Measurements from ENCODE around the gene PRMT1. TPM values are rescaled to one million over a fixed set of nuclear protein-coding genes. Genes with fewer than 3 reads are reported as not detected.

The PRMT1 gene
- total RNA-seq, 1 donor from 2014 or later, result 372 TPM

DNA sequence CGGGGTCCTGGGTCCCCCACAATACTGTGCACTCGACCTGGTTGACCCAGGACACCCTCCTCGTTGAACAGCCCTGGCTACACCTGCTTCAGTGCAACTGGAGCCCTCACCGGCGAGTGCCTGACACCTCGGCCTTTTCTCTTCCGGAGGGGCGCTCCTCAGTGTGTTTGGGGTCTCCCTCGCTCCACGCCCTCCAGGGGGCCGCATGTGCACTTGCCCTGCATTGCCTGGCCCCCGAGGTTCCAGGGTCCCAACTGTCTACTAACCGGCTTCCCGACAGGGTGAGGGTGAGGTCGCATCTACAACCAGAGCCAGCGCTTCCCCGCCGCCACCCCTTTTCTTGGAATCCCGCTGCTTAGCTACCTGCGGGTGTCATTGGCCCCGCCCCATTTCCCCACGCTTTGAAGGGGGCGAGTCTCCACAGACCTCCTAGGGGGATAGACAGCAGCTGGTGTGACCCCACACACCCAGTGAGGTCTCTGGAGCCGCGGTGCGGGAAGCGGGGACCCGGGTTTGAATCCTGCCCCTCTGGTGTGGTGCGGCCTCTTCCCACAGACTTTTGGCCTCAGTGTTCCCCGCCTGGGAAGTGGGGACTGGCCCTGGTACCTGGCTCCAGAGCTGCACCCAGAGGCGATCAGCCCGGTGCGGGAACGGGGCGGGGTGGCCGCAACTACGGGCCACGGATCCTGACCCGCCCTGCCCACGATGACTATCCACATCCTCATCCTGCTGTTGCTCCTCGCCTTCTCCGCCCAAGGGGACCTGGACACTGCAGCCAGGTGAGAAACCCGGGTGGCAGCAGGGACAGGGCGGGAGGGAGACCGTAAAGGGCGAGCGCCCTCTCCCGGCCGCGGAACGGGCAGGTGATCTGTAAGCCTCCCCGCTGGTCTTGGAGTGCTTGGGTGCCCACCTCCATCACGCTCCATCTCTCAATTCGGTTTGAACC, 12.3 kb downstream of the PRMT1 start, which contains the start of gene ADM5:
ADM5 (plus strand) TSS at position 462 of the 946 bp plus-strand sequence; CDS start at position 706, 244 bp downstream.
- ChIA-PET POLR2A (interaction anchor here (1.3 kb wide), 1 partner anchor 75 kb away, joined by 3 read pairs; no protein-coding TSS in a partner anchor), CTCF (no interaction called here)
- ATAC-seq (ENCODE audit: low read depth) (peak; percentile 51), DNase-seq (no peak)
- Mint-ChIP-seq H3K4me1 (peaks cover 25% of the 10 kb centered on the region), H3K4me3 (peak within 1 kb of the TSS; percentile 87), H3K27ac (peak within 1 kb of the TSS; percentile 33), H3K9me3 (no peaks in the 10 kb centered on the region), H3K36me3 (ENCODE audit: low read depth) (peaks cover 38% of the 10 kb centered on the region), H3K27me3 (peaks cover 22% of the 10 kb centered on the region)
- intact Hi-C loops (cut with micrococcal nuclease), result no loop called here
- TF ChIP-seq, protein P1, sequence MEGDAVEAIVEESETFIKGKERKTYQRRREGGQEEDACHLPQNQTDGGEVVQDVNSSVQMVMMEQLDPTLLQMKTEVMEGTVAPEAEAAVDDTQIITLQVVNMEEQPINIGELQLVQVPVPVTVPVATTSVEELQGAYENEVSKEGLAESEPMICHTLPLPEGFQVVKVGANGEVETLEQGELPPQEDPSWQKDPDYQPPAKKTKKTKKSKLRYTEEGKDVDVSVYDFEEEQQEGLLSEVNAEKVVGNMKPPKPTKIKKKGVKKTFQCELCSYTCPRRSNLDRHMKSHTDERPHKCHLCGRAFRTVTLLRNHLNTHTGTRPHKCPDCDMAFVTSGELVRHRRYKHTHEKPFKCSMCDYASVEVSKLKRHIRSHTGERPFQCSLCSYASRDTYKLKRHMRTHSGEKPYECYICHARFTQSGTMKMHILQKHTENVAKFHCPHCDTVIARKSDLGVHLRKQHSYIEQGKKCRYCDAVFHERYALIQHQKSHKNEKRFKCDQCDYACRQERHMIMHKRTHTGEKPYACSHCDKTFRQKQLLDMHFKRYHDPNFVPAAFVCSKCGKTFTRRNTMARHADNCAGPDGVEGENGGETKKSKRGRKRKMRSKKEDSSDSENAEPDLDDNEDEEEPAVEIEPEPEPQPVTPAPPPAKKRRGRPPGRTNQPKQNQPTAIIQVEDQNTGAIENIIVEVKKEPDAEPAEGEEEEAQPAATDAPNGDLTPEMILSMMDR (IDR thresholded peaks at IDR 0.05), result no peak

DNA sequence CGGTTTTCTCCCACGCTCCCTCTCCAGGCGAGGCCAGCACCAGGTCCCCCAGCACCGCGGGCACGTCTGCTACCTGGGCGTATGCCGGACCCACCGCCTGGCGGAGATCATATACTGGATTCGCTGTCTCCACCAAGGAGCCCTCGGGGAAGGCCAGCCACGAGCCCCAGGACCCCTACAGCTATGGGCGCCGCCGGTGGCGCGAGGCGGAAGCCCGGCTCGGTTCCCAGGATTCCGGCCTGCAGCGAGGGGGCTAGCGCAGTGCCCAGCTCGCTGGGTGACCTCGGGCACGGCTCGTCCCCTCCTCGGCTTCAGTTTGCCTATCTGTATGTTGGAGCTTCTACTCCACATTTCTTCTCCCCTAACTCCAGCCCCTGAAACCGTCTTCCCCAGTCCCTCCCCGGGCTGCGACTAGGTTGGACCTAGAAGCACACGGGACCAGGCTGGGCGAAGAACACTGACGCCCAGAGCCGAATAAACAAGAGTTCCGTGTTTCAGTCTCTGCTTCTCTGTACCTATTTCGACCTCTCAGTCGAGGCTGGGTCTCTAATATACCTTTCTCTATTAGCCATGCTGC, 13.1 kb downstream of the PRMT1 start:
- TF ChIP-seq, protein P1 (IDR thresholded peaks at IDR 0.05), result no peak
- intact Hi-C loops (cut with micrococcal nuclease), result no loop called here
- DNase-seq (no peak), ATAC-seq (ENCODE audit: low read depth) (peak; percentile 14)
- ChIA-PET POLR2A (interaction anchor here (1.0 to 1.3 kb wide), 2 partner anchors 76 kb away, joined by 3 to 4 read pairs; partner anchors contain the start of gene AP2A1), CTCF (no interaction called here)
- H3K4me1 Mint-ChIP-seq, result peaks cover 25% of the 10 kb centered on the region
- H3K9me3 Mint-ChIP-seq, result no peaks in the 10 kb centered on the region
- peaks cover 33% of the 10 kb centered on the region for H3K36me3 Mint-ChIP-seq (ENCODE audit: low read depth)
- peak overlapping the region; percentile 87 for H3K4me3 Mint-ChIP-seq
- H3K27ac Mint-ChIP-seq, result peak overlapping the region; percentile 33
- peaks cover 22% of the 10 kb centered on the region for H3K27me3 Mint-ChIP-seq

DNA sequence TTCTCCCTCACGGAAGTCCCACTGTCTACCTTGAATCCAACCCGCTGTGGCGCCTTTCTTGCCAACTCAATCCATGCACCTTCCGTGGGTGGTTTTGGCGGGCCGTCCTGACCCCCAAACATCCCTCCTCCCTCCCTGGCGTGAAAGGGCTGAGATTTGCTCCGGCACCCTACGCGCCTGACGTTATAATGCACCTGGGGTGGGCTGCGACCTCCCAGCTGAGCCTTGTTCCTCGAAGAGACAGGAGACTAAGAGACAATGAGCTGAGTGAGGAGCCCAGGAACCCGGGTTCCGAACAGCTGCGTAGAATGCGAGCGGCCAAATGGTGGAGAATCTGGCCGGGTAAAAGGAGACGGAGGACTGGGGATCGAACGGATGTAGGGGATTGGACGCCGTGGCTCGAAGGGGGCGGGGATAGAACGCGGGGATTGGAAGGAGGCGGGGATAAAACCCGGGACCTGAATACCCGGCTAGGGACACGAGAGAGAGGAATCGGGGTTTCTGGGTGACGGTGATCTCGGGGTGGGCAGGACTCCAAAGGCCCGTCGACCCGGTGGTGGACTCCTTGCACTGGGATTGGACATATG, 13.7 kb downstream of the PRMT1 start, which contains the start of gene CPT1C:
CPT1C (plus strand) TSS at position 461 of the 587 bp plus-strand sequence. CDS start 1,137 bp downstream, outside the sequence.
- peak within 1 kb of the TSS; percentile 33 for H3K27ac Mint-ChIP-seq
- H3K4me1 Mint-ChIP-seq, result peaks cover 25% of the 10 kb centered on the region
- peak; percentile 51 for ATAC-seq (ENCODE audit: low read depth)
- intact Hi-C loops (cut with micrococcal nuclease), result no loop called here
- TF ChIP-seq, protein P1 (IDR thresholded peaks at IDR 0.05), result no peak
- DNase-seq, result no peak
- H3K9me3 Mint-ChIP-seq, result no peaks in the 10 kb centered on the region
- CTCF ChIA-PET, result no interaction called here
- POLR2A ChIA-PET, result interaction anchor here (1.0 kb wide), 1 partner anchor 76 kb away, joined by 4 read pairs; the partner anchor contains the start of gene AP2A1
- peaks cover 22% of the 10 kb centered on the region for H3K27me3 Mint-ChIP-seq
- peaks cover 27% of the 10 kb centered on the region for H3K36me3 Mint-ChIP-seq (ENCODE audit: low read depth)
- peak within 1 kb of the TSS; percentile 87 for H3K4me3 Mint-ChIP-seq

DNA sequence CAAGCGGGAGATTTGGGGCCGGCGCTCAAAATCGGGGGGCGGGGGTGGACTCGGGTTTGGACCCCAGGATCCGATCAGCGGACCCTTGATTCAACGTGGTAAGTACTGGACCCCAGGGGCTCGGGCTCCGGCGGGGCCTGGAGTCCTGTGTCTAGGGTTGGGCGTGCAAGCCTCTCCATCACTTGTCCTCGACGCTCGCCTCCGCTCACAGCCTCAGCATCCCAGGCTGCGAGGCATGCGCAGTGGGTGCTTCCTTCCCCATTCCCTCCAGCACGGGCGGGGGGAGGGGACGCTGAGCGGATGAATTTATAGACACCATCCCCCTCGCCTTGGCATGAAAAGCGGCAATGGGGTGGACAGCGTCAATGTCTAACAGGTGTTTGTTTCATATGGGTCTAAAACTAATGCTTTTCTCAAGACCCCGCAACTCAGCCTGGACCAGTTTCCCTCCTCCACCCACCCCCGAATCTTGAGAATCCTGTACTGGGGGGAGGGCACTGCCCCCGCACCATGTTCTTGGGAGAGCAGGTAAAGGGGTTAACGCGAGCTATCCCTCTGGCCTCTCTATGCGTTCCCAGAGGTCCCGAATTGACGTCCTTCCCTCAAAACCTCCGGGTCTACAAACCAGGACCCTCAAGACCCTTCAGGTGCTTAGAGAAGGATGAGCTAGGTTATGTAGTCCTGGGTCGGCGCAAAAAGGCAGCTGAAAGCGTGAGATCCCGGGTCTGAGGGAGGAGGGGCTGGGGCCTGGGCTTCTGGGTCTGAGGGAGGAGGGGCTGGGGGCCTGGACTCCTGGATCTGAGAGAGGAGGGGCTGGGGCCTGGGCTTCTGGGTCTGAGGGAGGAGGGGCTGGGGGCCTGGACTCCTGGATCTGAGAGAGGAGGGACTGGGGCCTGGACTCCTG, 14.4 kb downstream of the PRMT1 start:
- ChIA-PET CTCF (no interaction called here), POLR2A (interaction anchor here (1.0 kb wide), 1 partner anchor 75 kb away, joined by 4 read pairs; the partner anchor contains the start of gene AP2A1)
- TF ChIP-seq, protein P1 (IDR thresholded peaks at IDR 0.05), result no peak
- peaks cover 25% of the 10 kb centered on the region for H3K4me1 Mint-ChIP-seq
- peaks cover 22% of the 10 kb centered on the region for H3K27me3 Mint-ChIP-seq
- H3K9me3 Mint-ChIP-seq, result no peaks in the 10 kb centered on the region
- ATAC-seq (ENCODE audit: low read depth) (no peak), DNase-seq (no peak)
- intact Hi-C loops (cut with micrococcal nuclease), result no loop called here
- peak overlapping the region; percentile 87 for H3K4me3 Mint-ChIP-seq
- peaks cover 22% of the 10 kb centered on the region for H3K36me3 Mint-ChIP-seq (ENCODE audit: low read depth)
- H3K27ac Mint-ChIP-seq, result no peak overlapping the region

Data from activated B cell treated with CpG ODN at 0.5 μM for 24 hours (primary cell).